BLaER1 treated with 17β-estradiol and CSF1 and Interleukin-3, amounts not matched to agents 10 nM and 100 nM (cell line): Measurements from ENCODE around the gene KAZN.
A peak's percentile ranks its signal among the peaks of the same experiment; 100 is the strongest.

Experiments used
- H3K27ac ChIP-seq, 11 experiments: shearing (Covaris generic); formaldehyde crosslinking; 2 replicates each; pipeline ENCODE4 v1.8.1; 2022
- H3K27me3 ChIP-seq, 11 experiments: shearing (Covaris generic); formaldehyde crosslinking; 2 replicates each; pipeline ENCODE4 v1.8.1; 2022
- H3K36me3 ChIP-seq, 11 experiments: shearing (Covaris generic); formaldehyde crosslinking; 2 replicates each; pipeline ENCODE4 v1.8.1; 2022
- H3K4me1 ChIP-seq, 10 experiments: shearing (Covaris generic); formaldehyde crosslinking; 2 replicates each; pipeline ENCODE4 v1.8.1; 2022
- H3K4me2 ChIP-seq, 11 experiments: shearing (Covaris generic); formaldehyde crosslinking; 2 replicates each; pipeline ENCODE4 v1.8.1; 2022
- H3K4me3 ChIP-seq, 10 experiments: shearing (Covaris generic); formaldehyde crosslinking; 2 replicates each; pipeline ENCODE4 v1.8.1; 2022
- H3K9ac ChIP-seq, 11 experiments: shearing (Covaris generic); formaldehyde crosslinking; 2 replicates each; pipeline ENCODE4 v1.8.1; 2022
- H3K9me3 ChIP-seq, 11 experiments: shearing (Covaris generic); formaldehyde crosslinking; replicated peaks in 1 of 11; 2 replicates each; pipeline ENCODE4 v1.8.1; 2022
- H4K20me1 ChIP-seq, 11 experiments: shearing (Covaris generic); formaldehyde crosslinking; 2 replicates each; pipeline ENCODE4 v1.8.1; 2022
- Cebpa-rat ChIP-seq, 11 experiments: shearing (Covaris generic); IDR thresholded peaks; 2 replicates each; pipeline ENCODE4 v1.8.1; 2022

Gene KAZN

DNA sequence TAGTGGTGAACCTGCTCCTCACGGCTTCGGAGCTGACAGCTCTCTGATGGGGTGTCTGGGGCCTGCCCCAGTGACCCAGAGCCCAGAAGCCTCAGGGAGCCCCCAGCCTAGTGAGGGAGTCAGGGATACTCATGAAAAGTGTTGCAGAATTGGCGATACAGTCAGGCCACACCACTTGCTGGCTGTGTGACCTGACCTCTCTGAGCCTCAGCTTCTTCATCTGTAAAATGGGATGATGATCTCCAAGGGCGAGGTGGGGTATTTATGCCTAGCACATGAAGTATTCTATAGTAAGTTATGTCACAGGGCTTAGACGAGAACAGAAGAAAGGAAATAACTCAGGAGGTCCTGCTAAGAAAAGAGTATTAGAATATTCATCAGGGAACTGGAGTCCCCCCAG lies 556.7 kb downstream of the KAZN start:
- Histone ChIP-seq H3K4me1 (peaks cover 48 to 66% (median 54%) of the 10 kb centered on the region in 10 experiments), H3K9me3 (no peaks in the 10 kb centered on the region), H3K9ac (peak overlapping the region in 2 of 11 experiments; percentile 27 to 82; a peak in 2 of 22 replicates), H3K4me3 (peak overlapping the region in 3 of 10 experiments; percentile 69 to 76 (median 76); a peak in 6 of 20 replicates), H4K20me1 (peaks cover 0 to 76% (median 7%) of the 10 kb centered on the region in 11 experiments; a peak in 12 of 22 replicates), H3K4me2 (peak overlapping the region; percentile 76 to 100 (median 98); a peak in 20 of 22 replicates), H3K27me3 (peaks cover 24 to 56% (median 53%) of the 10 kb centered on the region in 11 experiments; a peak in 21 of 22 replicates), H3K27ac (no peak overlapping the region), H3K36me3 (no peaks in the 10 kb centered on the region)
- TF ChIP-seq Cebpa-rat (IDR thresholded peaks at IDR 0.05): no peak

GRCh38 chr1:15155888-15156741 lies 557.6 kb downstream of the KAZN start:
- Histone ChIP-seq H3K9ac (peak overlapping the region in 6 of 11 experiments; percentile 3 to 57 (median 20); a peak in 4 of 22 replicates), H3K9me3 (no peaks in the 10 kb centered on the region), H3K4me1 (peaks cover 48 to 65% (median 54%) of the 10 kb centered on the region in 10 experiments), H4K20me1 (peaks cover 0 to 81% (median 7%) of the 10 kb centered on the region in 11 experiments; a peak in 12 of 22 replicates), H3K4me2 (peak overlapping the region; percentile 76 to 100 (median 91)), H3K36me3 (no peaks in the 10 kb centered on the region), H3K27me3 (peaks cover 18 to 47% (median 44%) of the 10 kb centered on the region in 11 experiments; a peak in 21 of 22 replicates), H3K27ac (peak overlapping the region in 1 of 11 experiments; percentile 7; a peak in 1 of 22 replicates), H3K4me3 (peak overlapping the region in 5 of 10 experiments; percentile 3 to 76 (median 36); a peak in 6 of 20 replicates)
- no peak for TF ChIP-seq Cebpa-rat (IDR thresholded peaks at IDR 0.05)

GRCh38 chr1:15156807-15157380 lies 558.4 kb downstream of the KAZN start:
- peak overlapping the region; percentile 76 to 100 (median 91) for H3K4me2 ChIP-seq

GRCh38 chr1:15157524-15158399 lies 559.3 kb downstream of the KAZN start:
- Histone ChIP-seq H3K4me1 (peaks cover 46 to 59% (median 51%) of the 10 kb centered on the region in 10 experiments), H3K4me3 (no peak overlapping the region), H3K4me2 (peak overlapping the region in 7 of 11 experiments; percentile 65 to 100 (median 91); a peak in 13 of 22 replicates), H3K9me3 (no peaks in the 10 kb centered on the region), H3K27me3 (peaks cover 7 to 30% (median 28%) of the 10 kb centered on the region in 11 experiments; a peak in 21 of 22 replicates), H3K9ac (0 out of 22 replicates have a peak overlapping the region, but pooled peaks of 1 of the 11 experiments have one; percentile 9), H3K27ac (no peak overlapping the region), H3K36me3 (no peaks in the 10 kb centered on the region), H4K20me1 (peaks cover 0 to 85% (median 5%) of the 10 kb centered on the region in 11 experiments; a peak in 13 of 22 replicates)
- no peak for TF ChIP-seq Cebpa-rat (IDR thresholded peaks at IDR 0.05)

More at GRCh38 chr1:15156807-15157380, 558.4 kb downstream of the KAZN start:
- Histone ChIP-seq H3K4me3 (0 out of 20 replicates have a peak overlapping the region, but pooled peaks of 1 of the 10 experiments have one; percentile 3), H3K27me3 (peaks cover 10 to 39% (median 36%) of the 10 kb centered on the region in 11 experiments; a peak in 21 of 22 replicates), H3K36me3 (no peaks in the 10 kb centered on the region), H3K9me3 (no peaks in the 10 kb centered on the region), H4K20me1 (peaks cover 0 to 89% (median 7%) of the 10 kb centered on the region in 11 experiments; a peak in 12 of 22 replicates), H3K27ac (peak overlapping the region in 1 of 11 experiments; percentile 7; a peak in 1 of 22 replicates), H3K9ac (peak overlapping the region in 4 of 11 experiments; percentile 9 to 57 (median 22); a peak in 3 of 22 replicates), H3K4me1 (peaks cover 48 to 61% (median 54%) of the 10 kb centered on the region in 10 experiments)
- no peak for TF ChIP-seq Cebpa-rat (IDR thresholded peaks at IDR 0.05)

DNA sequence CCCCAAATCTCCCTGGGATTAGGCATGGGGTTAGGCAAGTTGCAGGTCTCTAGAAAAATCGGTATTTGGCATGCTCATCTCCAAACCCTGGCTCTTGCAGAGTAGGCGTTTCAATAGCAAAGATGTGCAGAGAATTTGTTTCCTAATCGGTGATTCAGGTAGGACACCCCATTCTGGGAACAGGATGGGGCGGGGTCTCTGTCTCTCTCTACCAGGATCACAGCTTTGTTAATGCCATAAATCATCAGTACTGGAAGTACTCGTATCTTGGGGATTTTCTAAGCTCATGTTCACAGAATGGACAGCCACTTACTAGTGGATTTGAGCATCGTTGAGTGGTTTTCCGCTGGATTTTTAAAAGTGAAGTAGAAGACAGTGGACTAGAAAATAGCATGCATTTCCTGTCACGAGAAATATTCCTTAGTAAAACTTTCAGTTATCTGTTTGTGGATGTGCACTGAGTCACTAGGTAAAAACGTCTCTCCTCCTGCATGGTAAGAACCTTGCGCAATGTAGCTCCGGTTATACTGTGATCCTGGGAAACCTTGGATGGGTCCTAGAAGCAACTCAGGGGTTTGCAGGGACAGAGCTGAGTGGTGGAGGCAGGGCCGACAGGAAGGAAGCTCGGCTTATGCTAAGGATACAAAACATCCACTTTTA lies 560.2 kb downstream of the KAZN start:
- Histone ChIP-seq H3K4me3 (no peak overlapping the region), H3K4me1 (peaks cover 45 to 67% (median 52%) of the 10 kb centered on the region in 10 experiments), H3K4me2 (peak overlapping the region; percentile 22 to 91 (median 65))

DNA sequence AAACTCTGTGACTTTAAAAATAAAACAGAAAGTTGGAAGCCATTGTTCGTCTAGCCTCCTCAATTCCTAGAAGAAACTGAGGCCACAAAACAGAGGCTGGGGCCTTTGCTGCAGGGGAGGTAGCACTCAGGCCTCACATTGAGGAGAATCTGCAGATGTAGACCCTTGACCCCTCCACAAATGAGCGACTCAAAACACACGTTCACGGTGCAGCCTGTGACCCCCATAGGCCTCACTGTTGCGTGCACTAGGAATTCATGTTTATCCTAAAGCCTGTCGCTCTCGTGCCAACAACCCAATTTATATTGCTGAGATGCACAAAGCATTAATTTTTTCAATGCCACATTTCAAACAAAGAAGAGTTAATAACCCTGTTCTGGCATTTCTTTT lies 560.7 kb downstream of the KAZN start:
- Histone ChIP-seq H3K4me2 (peak overlapping the region; percentile 22 to 91 (median 65)), H3K9me3 (no peaks in the 10 kb centered on the region), H3K9ac (0 out of 22 replicates have a peak overlapping the region, but pooled peaks of 1 of the 11 experiments have one; percentile 9), H4K20me1 (peaks cover 0 to 96% (median 0%) of the 10 kb centered on the region in 11 experiments; a peak in 7 of 22 replicates), H3K36me3 (no peaks in the 10 kb centered on the region), H3K27ac (no peak overlapping the region), H3K27me3 (peaks cover 3 to 16% (median 14%) of the 10 kb centered on the region in 11 experiments; a peak in 21 of 22 replicates), H3K4me1 (peaks cover 44 to 67% (median 48%) of the 10 kb centered on the region in 10 experiments), H3K4me3 (no peak overlapping the region)
- TF ChIP-seq Cebpa-rat (IDR thresholded peaks at IDR 0.05): no peak; a peak in 1 of 22 replicates

More for the DNA sequence above, 560.2 kb downstream of the KAZN start:
- Histone ChIP-seq H3K36me3 (no peaks in the 10 kb centered on the region), H3K9me3 (no peaks in the 10 kb centered on the region), H3K27me3 (peaks cover 7 to 22% (median 19%) of the 10 kb centered on the region in 11 experiments; a peak in 21 of 22 replicates), H4K20me1 (peaks cover 0 to 92% (median 0%) of the 10 kb centered on the region in 11 experiments; a peak in 7 of 22 replicates), H3K9ac (0 out of 22 replicates have a peak overlapping the region, but pooled peaks of 1 of the 11 experiments have one; percentile 9), H3K27ac (no peak overlapping the region)
- peak in 3 of 11 experiments; percentile 39 to 78 (median 40); a peak in 3 of 22 replicates for TF ChIP-seq Cebpa-rat (IDR thresholded peaks at IDR 0.05)

DNA sequence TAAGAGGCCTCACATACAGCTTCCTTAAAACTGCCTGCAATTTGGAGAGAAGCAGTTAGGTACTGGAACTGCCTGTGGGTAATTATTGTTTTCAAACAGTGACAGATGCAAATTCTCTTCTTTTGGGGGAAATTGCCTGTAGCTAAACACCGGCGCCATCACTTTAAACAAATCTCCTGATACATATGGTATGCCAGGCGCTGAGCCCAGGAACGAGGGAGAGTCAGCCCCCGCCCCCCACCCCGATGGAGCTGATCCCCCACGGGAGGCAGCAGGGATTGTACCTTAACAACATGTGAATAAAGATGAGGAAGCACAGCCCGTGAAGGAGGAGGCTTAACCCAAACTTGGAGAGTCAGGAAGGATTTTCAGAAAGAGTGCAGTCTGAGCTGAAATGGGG lies 562.1 kb downstream of the KAZN start:
- no peak for TF ChIP-seq Cebpa-rat (IDR thresholded peaks at IDR 0.05)
- Histone ChIP-seq H3K27me3 (peaks cover 0 to 2% (median 0%) of the 10 kb centered on the region in 11 experiments; a peak in 4 of 22 replicates), H3K27ac (no peak overlapping the region), H3K4me3 (no peak overlapping the region), H4K20me1 (peaks cover 0 to 99% (median 0%) of the 10 kb centered on the region in 11 experiments; a peak in 6 of 22 replicates), H3K9ac (no peak overlapping the region), H3K36me3 (no peaks in the 10 kb centered on the region), H3K4me2 (peak overlapping the region in 1 of 11 experiments; percentile 68; a peak in 2 of 22 replicates), H3K9me3 (no peaks in the 10 kb centered on the region), H3K4me1 (peaks cover 30 to 58% (median 37%) of the 10 kb centered on the region in 10 experiments)
